Stimulated activated CD8-positive, alpha-beta memory T cell treated with anti-CD3 and anti-CD28 coated beads, Interleukin-4, amount 100 ng/mL, for 1 hour (primary cell): ENCODE results near the gene OR4K2.
"Not testable (repeated sequence)": the region's sequence is repeated elsewhere in the genome, so short reads cannot be mapped to it uniquely, and the experiment has no call there.

Source experiments
- DNase-seq, 2 donors: peaks; one replicate each; pipeline ENCODE4 v3.0.0-alpha.2; 2020; ENCODE audit warnings: low read depth in 2 of 2, low spot score in 1 of 2

Gene OR4K2

GRCh38 chr14:19874842-19875241 lies at the start of gene OR4K2:
TSS of gene OR4K2 (plus strand) at chr14:19875142. CDS start at chr14:19876268, 1,126 bp downstream.
- DNase-seq: no peak

- not testable (repeated sequence) for DNase-seq
Observed at GRCh38 chr14:19827626-19828244, 47.2 kb upstream of the OR4K2 start.

GRCh38 chr14:19828314-19828713 lies 46.6 kb upstream of the OR4K2 start:
- no peak for DNase-seq

GRCh38 chr14:19834203-19834848 lies 40.6 kb upstream of the OR4K2 start:
- not testable (repeated sequence) for DNase-seq

- no peak for DNase-seq
Observed at GRCh38 chr14:19838433-19838832, 36.5 kb upstream of the OR4K2 start.

GRCh38 chr14:19851365-19851764 lies 23.6 kb upstream of the OR4K2 start:
- no peak for DNase-seq

- DNase-seq: not testable (repeated sequence)
Observed at GRCh38 chr14:19866061-19866669, 8.8 kb upstream of the OR4K2 start.

GRCh38 chr14:19873178-19873577 lies 1.8 kb upstream of the OR4K2 start:
- no peak for DNase-seq

- DNase-seq: no peak
Observed at GRCh38 chr14:19878029-19878642, 3.2 kb downstream of the OR4K2 start.

GRCh38 chr14:19895282-19895681 lies 20.3 kb downstream of the OR4K2 start:
- DNase-seq: no peak

GRCh38 chr14:19900999-19901398 lies 26.1 kb downstream of the OR4K2 start:
- DNase-seq: no peak

GRCh38 chr14:19902409-19902808 lies 27.5 kb downstream of the OR4K2 start:
- no peak for DNase-seq

GRCh38 chr14:19906665-19907064 lies 31.7 kb downstream of the OR4K2 start:
- no peak for DNase-seq

- DNase-seq: no peak
Observed at GRCh38 chr14:19911114-19911513, 36.2 kb downstream of the OR4K2 start.

GRCh38 chr14:19917243-19917642 lies 42.3 kb downstream of the OR4K2 start:
- DNase-seq: no peak

- DNase-seq: no peak
Observed at GRCh38 chr14:19917955-19918518, 43.1 kb downstream of the OR4K2 start.

- no peak for DNase-seq
Observed at GRCh38 chr14:19918553-19919264, 43.8 kb downstream of the OR4K2 start.

GRCh38 chr14:19920021-19920657 lies 45.2 kb downstream of the OR4K2 start, which contains the start of gene OR4K5:
TSS of gene OR4K5 (plus strand) at chr14:19920607. CDS start at chr14:19920607, 0 bp downstream.
- DNase-seq: no peak

- DNase-seq: no peak
Observed at GRCh38 chr14:19930617-19931016, 55.7 kb downstream of the OR4K2 start, which contains the start of gene OR4K1. TSS of gene OR4K1 (plus strand) at chr14:19930917. CDS start at chr14:19935667, 4,750 bp downstream.
